Body of pancreas (tissue), 4 donors: ENCODE results near the gene FBN2. TPM values are rescaled to one million over a fixed set of nuclear protein-coding genes. Genes with fewer than 3 reads are reported as not detected.
"Not testable (repeated sequence)": the region's sequence is repeated elsewhere in the genome, so short reads cannot be mapped to it uniquely, and the experiment has no call there.

Experiments used
- ATAC-seq: fragments of 150-250 bp; one replicate; pipeline ENCODE4 v1.9.1; 2016
- DNase-seq, 4 donors: peaks; one replicate each; pipeline ENCODE4 v3.0.0-alpha.2; 2019
- H3K27ac ChIP-seq, 4 donors: fragments of 200-600 bp; sonication (generic); 1 replicate in 3 of 4; 2 replicates in 1 of 4; pipeline versions ENCODE4 v1.5.1 to v1.6.1; 2016 to 2019; ENCODE audit warnings: mild to moderate bottlenecking in 1 of 4, mixed read lengths in 1 of 4, moderate library complexity in 1 of 4
- H3K27me3 ChIP-seq, 2 donors: fragments of 200-600 bp; sonication (generic); one replicate each; pipeline ENCODE4 v1.6.0; 2016; ENCODE audit warnings: mild to moderate bottlenecking in 1 of 2
- H3K36me3 ChIP-seq, 2 donors: fragments of 200-600 bp; sonication (generic); replicated peaks in 1 of 2; 2 replicates each; pipeline ENCODE4 v1.5.1; 2016; ENCODE audit warnings: low read depth in 2 of 2; ENCODE audit not compliant: insufficient read depth in 1 of 2
- H3K4me1 ChIP-seq: fragments of 200-600 bp; sonication (generic); one replicate; pipeline ENCODE4 v1.6.0; 2016
- H3K4me3 ChIP-seq, 2 donors: fragments of 200-600 bp; sonication (generic); 1 replicate in 1 of 2; 2 replicates in 1 of 2; pipeline ENCODE4 v1.5.1; 2016 to 2019
- H3K9me3 ChIP-seq, 3 donors: fragments of 200-600 bp; sonication (generic); 1 replicate in 2 of 3; 2 replicates in 1 of 3; pipeline ENCODE4 v1.5.1; 2016
- POLR2A ChIP-seq, 3 donors: fragments of 450-650 bp; IDR thresholded peaks; one replicate each; pipeline ENCODE4 v1.6.1; 2016; ENCODE audit warnings: antibody characterized with exemption in 3 of 3, mild to moderate bottlenecking in 2 of 3
- WGBS, 2 donors: methylation state at CpG; one replicate each; pipeline ENCODE4 v1.1.5; 2017; 5-methylcytosine and 5-hydroxymethylcytosine counted together
- intact Hi-C: fragments of 100-400 bp; cut with DNase I; formaldehyde crosslinking; loops from one replicate; pipeline ENCODE4 v1.15.1; 2023
- total RNA-seq, 2 donors: library from RNA; depleted of rRNA; stranded (reverse); fragments of >200 nt; gene quantifications; one replicate each; pipeline ENCODE4 v1.1.0, GENCODE V29; 2016
- TF ChIP-seq, protein P1 (sequence below), 7 experiments: fragments of 450-650 bp in 4 of 7; fragments of 200-600 bp in 3 of 7; sonication (generic) in 3 of 7; IDR thresholded peaks; one replicate each; pipeline ENCODE4 v1.5.1; 2016 to 2019; ENCODE audit warnings: antibody characterized with exemption in 7 of 7

Gene FBN2
- total RNA-seq, 2 donors from 2014 or later: 0.26 TPM; not detected in 1

DNA sequence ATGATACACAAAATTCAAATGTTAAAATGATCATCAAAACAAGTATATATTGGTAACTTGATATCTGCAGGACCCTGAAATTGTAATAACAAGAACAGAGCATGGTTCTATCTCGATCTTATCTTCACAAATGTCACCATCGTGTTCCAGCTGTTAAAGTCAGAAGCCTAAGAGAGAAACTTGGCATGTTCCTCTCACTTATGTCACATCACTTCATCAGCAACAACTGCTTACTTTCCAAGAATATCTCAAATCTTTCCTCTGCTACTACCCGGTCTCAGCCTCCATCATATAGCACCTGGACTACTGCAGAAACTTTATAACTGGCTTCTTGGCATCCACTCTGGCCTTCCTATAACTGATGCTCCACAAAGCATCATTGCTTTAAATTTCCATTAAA is 84.9 kb downstream of the FBN2 start:
- H3K4me1 ChIP-seq: no peaks in the 10 kb centered on the region
- intact Hi-C loops: no loop called here

DNA sequence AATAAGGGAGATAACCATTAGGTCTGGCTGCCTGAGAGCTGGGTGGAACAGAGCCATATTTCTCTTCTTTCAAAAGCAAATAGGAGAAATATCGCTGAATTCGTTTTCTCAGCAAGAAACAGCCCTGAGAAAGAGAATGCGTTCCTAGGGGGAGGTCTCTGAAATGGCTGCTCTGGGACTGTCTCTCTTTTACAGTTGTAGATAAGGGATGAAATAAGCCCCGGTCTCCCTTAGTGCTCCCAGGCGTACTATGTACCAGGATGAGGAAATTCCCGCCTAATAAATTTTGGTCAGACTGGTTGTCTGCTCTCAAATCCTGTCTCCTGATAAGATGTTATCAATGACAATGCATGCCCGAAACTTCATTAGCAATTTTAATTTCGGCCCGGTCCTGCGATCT is 90.8 kb downstream of the FBN2 start:
- H3K4me1 ChIP-seq, intact Hi-C loops, ATAC-seq, H3K27ac ChIP-seq, H3K9me3 ChIP-seq, H3K27me3 ChIP-seq, H3K4me3 ChIP-seq, DNase-seq, H3K36me3 ChIP-seq: not testable (repeated sequence)
- 87 to 90% methylated on average over 10 of the region's 10 CpGs for WGBS, 2 donors

More for the DNA sequence above, 84.9 kb downstream of the FBN2 start:
- no peaks in the 10 kb centered on the region for H3K36me3 ChIP-seq
- TF ChIP-seq, protein P1, sequence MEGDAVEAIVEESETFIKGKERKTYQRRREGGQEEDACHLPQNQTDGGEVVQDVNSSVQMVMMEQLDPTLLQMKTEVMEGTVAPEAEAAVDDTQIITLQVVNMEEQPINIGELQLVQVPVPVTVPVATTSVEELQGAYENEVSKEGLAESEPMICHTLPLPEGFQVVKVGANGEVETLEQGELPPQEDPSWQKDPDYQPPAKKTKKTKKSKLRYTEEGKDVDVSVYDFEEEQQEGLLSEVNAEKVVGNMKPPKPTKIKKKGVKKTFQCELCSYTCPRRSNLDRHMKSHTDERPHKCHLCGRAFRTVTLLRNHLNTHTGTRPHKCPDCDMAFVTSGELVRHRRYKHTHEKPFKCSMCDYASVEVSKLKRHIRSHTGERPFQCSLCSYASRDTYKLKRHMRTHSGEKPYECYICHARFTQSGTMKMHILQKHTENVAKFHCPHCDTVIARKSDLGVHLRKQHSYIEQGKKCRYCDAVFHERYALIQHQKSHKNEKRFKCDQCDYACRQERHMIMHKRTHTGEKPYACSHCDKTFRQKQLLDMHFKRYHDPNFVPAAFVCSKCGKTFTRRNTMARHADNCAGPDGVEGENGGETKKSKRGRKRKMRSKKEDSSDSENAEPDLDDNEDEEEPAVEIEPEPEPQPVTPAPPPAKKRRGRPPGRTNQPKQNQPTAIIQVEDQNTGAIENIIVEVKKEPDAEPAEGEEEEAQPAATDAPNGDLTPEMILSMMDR (IDR thresholded peaks at IDR 0.05): no peak
- TF ChIP-seq POLR2A (IDR thresholded peaks at IDR 0.05): no peak
- H3K27me3 ChIP-seq: no peaks in the 10 kb centered on the region
- H3K27ac ChIP-seq: no peak overlapping the region
- WGBS, 2 donors: 40 to 51% methylated on average over 3 of the region's 3 CpGs
- ATAC-seq: no peak
- H3K9me3 ChIP-seq: no peaks in the 10 kb centered on the region
- DNase-seq: no peak
- H3K4me3 ChIP-seq: no peak overlapping the region

DNA sequence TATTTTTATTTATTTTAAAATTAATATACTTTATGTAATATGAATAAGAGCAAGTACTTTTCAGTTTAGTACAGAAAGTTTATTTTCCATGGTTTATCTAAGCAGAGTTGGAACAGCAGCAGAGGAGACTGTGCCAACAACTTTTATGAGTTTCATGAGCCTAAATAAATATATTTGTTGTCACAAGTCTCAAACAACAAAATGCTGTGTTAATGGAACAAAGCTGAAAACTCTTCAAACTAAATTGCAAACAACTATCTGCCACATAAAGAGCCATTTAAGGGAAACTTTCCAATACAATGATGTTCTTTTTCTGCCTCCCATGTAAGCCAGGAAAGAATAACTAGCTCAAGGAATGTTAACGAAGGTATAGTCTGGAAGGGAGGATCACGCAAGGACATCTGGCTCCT is 96.1 kb downstream of the FBN2 start:
- Histone ChIP-seq H3K9me3 (no peaks in the 10 kb centered on the region), H3K4me3 (no peak overlapping the region), H3K27me3 (no peaks in the 10 kb centered on the region), H3K36me3 (no peaks in the 10 kb centered on the region), H3K27ac (no peak overlapping the region), H3K4me1 (no peaks in the 10 kb centered on the region)
- ATAC-seq (no peak), DNase-seq (no peak)
- intact Hi-C loops: no loop called here
- TF ChIP-seq, protein P1 (IDR thresholded peaks at IDR 0.05): no peak
- no peak for TF ChIP-seq POLR2A (IDR thresholded peaks at IDR 0.05)
- 28 to 48% methylated on average over 2 of the region's 2 CpGs for WGBS, 2 donors

DNA sequence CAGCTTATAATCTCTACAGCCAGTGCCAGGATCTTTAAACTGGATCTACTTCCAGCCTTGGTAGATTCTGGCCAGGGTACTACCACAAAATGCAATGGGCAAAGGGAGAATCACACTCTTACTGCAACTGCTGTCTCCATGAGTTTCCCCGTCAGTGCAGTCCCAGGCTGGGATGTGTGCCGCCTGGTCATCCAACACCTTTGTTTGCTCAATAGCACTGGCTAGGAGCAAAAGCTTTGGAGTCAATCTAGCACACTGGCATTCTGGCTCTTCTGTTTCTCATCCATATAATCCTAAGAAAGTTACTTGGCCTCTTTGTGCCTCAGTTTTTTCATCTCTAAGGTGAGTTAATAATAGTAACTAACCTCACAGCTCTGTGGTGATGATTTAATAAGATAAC is 96.9 kb downstream of the FBN2 start:
- no peak overlapping the region for H3K4me3 ChIP-seq
- H3K27me3 ChIP-seq: no peaks in the 10 kb centered on the region
- no peak for TF ChIP-seq POLR2A (IDR thresholded peaks at IDR 0.05)
- TF ChIP-seq, protein P1 (IDR thresholded peaks at IDR 0.05): no peak
- H3K36me3 ChIP-seq: no peaks in the 10 kb centered on the region
- DNase-seq (no peak), ATAC-seq (no peak)
- H3K9me3 ChIP-seq: no peaks in the 10 kb centered on the region
- H3K27ac ChIP-seq: no peak overlapping the region
- H3K4me1 ChIP-seq: no peaks in the 10 kb centered on the region
- intact Hi-C loops: no loop called here
- 80 to 87% methylated on average over 2 of the region's 2 CpGs for WGBS, 2 donors

DNA sequence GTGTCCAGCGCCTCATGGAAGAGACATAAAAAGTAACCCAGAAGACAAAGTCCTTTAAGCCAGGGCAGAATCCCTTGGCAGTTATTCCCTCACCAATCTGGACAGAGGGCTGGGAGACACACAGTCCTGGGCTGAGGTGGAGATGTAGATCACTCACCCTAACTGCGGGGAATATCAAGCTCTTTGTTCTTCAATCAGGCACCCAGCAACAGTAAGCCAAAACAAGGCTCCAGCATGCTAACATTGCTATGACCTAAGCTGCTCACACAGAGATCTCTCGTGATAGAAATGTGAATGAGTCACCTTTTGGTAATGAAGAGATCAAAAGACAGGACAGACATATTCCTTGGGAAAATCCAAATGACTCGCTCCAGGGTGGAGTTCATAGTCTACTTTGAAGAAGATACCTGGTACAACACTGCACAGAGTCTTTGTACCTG is 101.3 kb downstream of the FBN2 start:
- no peaks in the 10 kb centered on the region for H3K27me3 ChIP-seq
- no peak for TF ChIP-seq POLR2A (IDR thresholded peaks at IDR 0.05)
- TF ChIP-seq, protein P1 (IDR thresholded peaks at IDR 0.05): no peak
- intact Hi-C loops: no loop called here
- H3K4me3 ChIP-seq: no peak overlapping the region
- DNase-seq (no peak), ATAC-seq (no peak)
- no peaks in the 10 kb centered on the region for H3K36me3 ChIP-seq
- no peaks in the 10 kb centered on the region for H3K4me1 ChIP-seq
- WGBS, 2 donors: 76 to 80% methylated on average over 4 of the region's 4 CpGs
- no peak overlapping the region for H3K27ac ChIP-seq
- H3K9me3 ChIP-seq: no peaks in the 10 kb centered on the region
